ENCODE data around the gene SLC5A10.
"Not testable (repeated sequence)": the region's sequence is repeated elsewhere in the genome, so short reads cannot be mapped to it uniquely, and the experiment has no call there.

Gene SLC5A10

DNA sequence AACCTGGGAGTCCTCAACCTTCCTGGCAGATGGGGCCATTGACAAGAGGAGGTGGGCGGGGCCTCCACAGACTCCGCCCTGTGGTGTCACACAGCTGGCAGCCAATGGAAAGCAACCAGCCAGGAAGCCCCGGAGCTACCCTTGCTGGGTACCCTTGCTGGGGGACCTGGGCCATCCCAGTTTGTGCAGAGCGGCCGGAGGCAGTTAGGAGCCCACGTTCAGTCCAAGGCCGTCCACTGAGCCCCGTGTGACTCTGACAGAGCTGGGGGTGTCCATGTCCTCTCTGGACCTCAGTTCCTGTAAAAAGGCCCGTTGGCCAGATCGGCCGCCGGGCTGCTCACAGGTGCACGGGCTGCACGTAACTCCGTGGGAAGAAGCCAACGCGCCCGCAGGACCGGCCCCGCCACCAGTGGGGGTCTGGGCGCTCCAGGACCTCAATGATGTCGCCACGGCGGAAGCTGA lies 69.7 kb downstream of the SLC5A10 start:
- DNase-seq: no peak

DNA sequence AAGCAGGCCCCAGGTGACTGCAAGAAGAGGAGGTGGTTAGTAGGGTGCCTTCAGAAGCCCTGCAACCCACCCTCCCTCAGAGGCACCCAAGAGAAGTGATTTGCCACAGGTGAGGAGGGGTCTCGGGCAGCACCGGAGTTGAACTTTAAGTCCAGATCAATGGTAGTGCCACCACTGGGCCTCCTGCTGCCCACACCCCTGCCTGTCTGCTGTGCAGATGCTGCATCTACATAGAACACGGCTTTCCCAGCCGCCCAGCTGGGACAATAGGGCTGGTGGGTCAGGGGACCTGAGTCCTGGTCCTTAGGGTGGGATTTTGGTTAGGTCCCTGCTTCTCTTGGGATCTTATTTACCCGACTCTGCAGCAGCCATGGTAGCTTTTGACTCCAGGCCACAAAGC lies 70.2 kb downstream of the SLC5A10 start:
- no peak for DNase-seq

DNA sequence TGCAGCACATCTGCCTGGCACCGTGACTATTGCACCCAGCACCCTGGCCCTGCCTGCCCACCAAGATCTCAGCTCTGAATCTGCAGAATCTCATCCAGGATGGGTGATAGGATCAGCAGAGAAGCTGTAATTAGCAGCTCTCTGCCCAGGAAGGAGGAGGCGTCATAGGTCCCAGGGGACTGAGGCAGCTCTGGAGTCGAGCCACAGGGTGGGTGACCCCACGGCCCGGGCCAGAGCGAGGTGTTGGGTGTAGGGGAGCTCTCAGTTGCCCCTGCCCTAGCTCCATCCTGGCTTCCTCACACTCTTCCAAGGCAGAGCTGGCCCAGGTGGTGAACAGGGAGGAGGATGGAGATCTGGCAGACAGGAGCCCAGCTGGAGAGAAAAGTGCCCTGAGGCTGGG lies 70.8 kb downstream of the SLC5A10 start:
- DNase-seq: no peak

GRCh38 chr17:19023209-19023999 lies 71.4 kb downstream of the SLC5A10 start:
- DNase-seq: no peak

GRCh38 chr17:19024101-19025078 lies 72.4 kb downstream of the SLC5A10 start:
- no peak for DNase-seq

- DNase-seq: not testable (repeated sequence)
Measured at GRCh38 chr17:19028671-19029070, 76.7 kb downstream of the SLC5A10 start.

DNA sequence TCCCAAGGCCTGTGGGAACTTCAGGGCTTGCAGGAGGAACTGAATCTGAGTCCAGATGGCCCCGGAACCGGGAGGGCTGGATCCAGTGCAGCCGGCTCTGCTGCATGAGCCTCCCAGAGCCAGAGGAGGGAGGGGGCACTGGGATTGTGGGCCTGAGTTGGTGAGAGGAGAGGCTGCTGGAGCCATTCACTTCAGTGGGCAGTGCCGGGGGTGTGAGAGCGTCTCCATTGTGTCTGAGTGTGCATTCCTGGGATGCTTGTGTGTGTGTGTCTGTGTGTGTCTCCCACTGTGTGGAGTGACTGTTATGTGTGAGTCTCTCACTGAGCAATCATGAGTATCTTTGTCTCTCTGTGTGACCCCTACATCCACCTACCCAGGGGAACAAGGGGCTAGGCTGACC lies 77.8 kb downstream of the SLC5A10 start:
- not testable (repeated sequence) for DNase-seq

DNA sequence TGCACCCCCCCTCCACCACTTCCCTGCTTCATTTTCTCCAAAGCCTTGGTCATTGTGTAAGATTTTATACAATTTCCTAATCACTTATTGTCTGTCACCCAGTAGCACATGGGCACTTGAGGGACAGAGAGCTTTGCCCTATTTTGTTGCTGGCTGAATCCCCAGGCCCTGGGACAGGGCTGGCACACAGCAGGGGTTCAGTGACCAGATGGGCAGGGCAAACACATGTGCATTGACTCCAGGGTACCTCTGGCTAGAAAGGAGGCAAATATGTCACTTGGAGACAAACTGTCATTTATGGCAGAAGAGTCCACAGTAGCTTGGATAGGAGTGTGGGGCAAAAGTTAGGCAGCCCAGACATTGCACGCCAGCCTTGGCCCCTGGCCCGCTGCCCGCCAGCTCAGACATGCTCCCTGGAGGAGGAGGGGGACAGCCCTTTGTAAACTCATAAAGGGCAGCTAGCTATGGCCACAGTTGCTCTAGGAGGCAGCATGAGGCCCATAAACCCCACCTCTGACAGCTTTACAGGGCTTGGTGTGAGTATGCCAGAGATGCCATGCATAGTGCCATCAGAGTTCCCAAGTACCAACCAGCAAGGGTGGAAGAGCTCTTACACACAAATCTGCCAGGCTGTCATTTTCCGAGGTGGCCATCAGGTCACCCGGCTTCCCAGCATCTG lies 78.9 kb downstream of the SLC5A10 start:
- DNase-seq: not testable (repeated sequence)

GRCh38 chr17:19031729-19032128 lies 79.8 kb downstream of the SLC5A10 start:
- not testable (repeated sequence) for DNase-seq

DNA sequence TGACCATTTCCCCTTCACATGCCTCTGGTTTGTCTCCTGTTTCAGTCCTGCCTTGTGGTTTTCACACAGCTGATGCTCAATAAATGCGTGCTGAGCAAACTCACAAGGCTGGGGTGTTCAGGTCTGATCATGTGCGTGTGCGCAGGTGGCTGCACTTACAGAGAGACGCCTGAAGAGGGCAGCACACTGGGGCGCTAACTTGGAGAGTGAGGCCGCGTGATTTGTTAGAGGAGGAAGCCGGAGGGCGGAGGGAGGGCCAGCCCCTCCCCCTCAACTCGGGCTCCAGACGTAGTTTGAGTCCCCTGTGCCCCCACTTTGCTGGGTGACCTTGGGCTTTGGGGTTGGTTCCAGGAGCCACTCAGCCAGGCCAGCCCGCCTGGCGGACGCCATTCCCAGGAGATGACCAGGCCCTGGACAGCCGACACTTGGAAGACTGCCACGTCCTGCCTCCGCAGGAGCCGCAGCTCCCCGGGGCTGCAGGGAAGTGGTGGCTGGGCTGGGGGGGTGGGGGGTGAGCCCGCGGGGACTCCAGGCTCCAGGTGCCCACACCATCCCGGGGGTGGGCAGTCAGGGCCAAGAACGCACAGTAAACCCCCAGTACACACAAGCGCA lies 80.5 kb downstream of the SLC5A10 start:
- not testable (repeated sequence) for DNase-seq

- not testable (repeated sequence) for DNase-seq
Measured at GRCh38 chr17:19036186-19036585, 84.2 kb downstream of the SLC5A10 start.

GRCh38 chr17:19037547-19037946 lies 85.6 kb downstream of the SLC5A10 start:
- not testable (repeated sequence) for DNase-seq

DNA sequence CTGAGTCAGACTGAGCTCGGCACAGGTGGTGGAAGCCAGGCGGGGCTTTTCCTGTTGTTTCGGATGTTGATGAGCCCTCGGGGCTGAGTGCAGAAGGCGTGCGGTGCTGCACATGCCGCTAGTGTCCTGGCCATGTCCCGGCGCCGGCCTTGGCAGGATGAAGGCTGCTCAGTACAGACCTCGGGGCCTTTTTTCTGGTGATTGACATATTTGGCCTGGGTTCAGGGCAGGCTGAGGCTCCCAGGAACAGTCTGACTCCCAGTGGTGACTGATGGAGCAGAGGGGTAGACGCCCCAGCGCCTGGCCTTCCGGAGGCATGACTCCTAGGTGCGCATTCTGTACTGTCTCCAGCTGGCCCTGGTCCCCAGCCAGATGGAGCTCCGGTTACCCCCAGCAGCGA lies 86.0 kb downstream of the SLC5A10 start:
- not testable (repeated sequence) for DNase-seq

DNA sequence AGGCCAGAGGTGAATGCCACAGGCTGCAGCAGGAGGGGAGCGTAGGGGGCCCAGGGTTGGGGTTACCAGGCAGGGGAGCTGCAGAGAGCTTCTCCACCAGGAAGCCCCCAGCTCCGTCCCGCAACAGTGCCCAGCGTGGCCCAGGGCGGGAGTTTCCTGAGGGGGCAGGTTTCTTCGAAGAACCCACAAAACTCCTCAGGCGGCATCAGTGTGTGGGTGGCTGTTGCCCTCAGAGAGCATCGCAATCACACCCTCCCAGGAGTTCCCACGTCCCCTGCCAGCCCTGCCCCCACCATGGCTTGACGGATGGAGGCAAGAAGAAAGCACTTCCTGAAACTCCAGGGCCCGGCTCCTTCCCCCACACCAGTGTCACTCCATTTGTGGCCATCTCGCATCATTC lies 86.8 kb downstream of the SLC5A10 start:
- DNase-seq: not testable (repeated sequence)

DNA sequence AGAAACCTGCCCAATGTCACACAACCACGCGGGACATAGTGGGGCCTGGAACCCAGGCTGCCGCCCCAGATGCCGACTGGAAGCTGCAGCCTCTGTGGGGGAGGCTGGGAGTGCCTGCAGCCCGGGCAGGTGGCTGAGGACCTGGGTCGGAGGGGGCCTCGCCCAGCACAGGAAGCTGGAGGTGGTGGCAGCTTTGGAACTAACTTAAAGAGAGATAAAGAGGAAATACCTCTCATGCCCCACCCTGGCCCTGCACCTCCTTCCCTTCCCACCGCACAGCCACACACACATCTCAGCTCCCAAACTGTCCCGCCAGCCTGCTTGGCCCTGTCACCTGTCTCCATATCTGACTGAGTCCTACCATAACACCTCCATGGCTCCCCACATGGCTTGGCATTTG lies 88.4 kb downstream of the SLC5A10 start:
- not testable (repeated sequence) for DNase-seq

GRCh38 chr17:19041871-19042270 lies 89.9 kb downstream of the SLC5A10 start:
- not testable (repeated sequence) for DNase-seq

DNA sequence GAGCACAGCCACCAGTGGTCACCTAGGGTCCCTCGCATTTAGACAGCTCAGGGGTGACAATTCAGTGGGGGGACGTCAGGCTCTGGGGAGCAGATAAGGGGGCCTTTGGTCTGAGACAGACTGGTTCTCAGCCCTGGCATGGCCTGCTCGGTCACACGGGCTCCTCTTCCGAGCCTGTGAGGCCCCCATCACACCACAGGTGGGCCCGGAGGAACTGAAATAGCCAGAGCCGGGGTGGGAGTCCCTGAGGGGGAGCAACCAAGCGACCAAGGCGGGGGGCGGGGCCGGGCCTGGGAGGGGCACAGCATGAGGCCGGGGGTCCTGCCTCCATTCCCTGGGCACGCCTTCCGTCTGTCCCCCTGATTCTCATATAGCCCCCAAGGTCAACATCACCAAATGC lies 90.4 kb downstream of the SLC5A10 start:
- DNase-seq: not testable (repeated sequence)

DNA sequence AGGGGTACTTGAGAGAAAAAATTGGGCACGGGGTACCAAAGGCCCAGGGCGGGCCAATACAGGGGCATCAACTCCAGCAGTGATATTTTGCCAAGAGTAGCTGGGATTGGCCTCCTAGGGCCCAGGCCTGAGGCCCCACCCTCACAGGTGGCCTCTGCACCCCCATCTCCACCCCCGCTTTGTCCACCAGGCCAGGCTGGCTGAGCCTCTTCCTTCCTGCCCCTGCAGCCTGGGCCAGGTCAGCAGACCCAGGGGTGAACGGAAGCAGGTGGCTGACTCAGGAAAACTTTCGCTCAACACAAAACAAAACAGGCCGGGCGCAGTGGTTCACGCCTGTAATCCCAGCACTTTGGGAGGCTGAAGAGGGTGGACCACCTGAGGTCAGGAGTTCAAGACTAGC lies 91.1 kb downstream of the SLC5A10 start:
- not testable (repeated sequence) for DNase-seq

- not testable (repeated sequence) for DNase-seq
Measured at GRCh38 chr17:19044643-19045042, 92.7 kb downstream of the SLC5A10 start.

DNA sequence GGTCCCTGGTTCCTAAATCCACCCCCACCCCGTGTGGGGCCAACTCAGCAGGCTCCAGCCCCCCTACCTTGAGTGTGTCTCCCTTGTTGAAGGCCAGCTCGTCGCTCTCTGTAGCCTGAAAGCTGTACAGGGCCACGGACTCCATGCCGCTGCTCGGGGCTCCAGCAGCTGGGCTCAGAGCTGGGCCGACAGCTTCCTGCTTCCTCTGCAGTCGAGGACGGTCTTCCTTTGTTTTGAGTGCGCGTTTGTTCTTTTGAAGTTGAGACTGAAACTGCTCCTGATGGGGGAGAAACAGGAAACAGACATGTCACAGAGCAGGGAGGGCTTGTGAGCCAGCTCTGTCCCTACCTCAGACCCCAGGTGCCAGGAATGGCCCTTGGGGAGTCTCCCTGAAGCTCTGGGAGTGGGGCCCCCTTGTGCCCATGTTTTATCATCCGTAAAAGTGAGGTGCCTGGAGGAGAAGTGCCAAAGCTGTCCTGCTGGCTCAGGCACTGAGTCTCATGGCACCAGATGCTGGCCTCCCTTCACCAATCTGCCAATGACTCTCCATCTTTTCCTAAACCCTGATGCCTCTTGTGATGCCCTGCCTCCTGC lies 94.9 kb downstream of the SLC5A10 start, which contains the start of gene GRAP:
Gene GRAP, minus strand, starts transcription at position 176 of the 594 bp plus-strand sequence. Its CDS starts 31 bp downstream, at position 145.
- not testable (repeated sequence) for DNase-seq

- DNase-seq: not testable (repeated sequence)
Measured at GRCh38 chr17:19047510-19047909, 95.5 kb downstream of the SLC5A10 start.

DNA sequence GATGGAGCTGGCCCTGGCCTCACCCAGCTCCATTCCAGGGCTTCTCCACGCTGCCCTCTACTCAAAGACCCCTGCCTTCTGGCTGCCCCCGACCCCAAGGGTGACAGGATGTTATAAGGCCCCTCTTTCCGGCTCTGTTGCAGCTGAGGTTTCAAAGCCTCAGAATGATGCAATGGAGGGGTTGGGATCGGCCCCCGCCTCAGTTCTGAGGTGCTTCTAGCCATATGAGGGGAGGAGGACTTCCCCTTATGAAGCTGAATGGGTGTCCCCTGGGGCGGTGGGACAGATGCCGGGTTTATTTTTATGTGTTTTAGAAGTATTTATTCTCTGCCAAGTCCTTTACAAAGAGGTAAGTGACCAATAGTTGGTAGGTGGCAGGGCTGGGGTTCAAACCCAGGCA lies 96.9 kb downstream of the SLC5A10 start:
- DNase-seq: not testable (repeated sequence)
